GM21526 (cell line): ENCODE measurements around the gene ZFP3.
"Not testable (repeated sequence)": the region's sequence is repeated elsewhere in the genome, so short reads cannot be mapped to it uniquely, and the experiment has no call there.

Experiments used
- ATAC-seq: cut with Tn5 transposase; IDR thresholded peaks from one replicate; pipeline ENCODE4 v1.9.1; 2021; ENCODE audit warnings: moderate library complexity; ENCODE audit not compliant: unreplicated experiment, low FRiP score

Gene ZFP3

DNA sequence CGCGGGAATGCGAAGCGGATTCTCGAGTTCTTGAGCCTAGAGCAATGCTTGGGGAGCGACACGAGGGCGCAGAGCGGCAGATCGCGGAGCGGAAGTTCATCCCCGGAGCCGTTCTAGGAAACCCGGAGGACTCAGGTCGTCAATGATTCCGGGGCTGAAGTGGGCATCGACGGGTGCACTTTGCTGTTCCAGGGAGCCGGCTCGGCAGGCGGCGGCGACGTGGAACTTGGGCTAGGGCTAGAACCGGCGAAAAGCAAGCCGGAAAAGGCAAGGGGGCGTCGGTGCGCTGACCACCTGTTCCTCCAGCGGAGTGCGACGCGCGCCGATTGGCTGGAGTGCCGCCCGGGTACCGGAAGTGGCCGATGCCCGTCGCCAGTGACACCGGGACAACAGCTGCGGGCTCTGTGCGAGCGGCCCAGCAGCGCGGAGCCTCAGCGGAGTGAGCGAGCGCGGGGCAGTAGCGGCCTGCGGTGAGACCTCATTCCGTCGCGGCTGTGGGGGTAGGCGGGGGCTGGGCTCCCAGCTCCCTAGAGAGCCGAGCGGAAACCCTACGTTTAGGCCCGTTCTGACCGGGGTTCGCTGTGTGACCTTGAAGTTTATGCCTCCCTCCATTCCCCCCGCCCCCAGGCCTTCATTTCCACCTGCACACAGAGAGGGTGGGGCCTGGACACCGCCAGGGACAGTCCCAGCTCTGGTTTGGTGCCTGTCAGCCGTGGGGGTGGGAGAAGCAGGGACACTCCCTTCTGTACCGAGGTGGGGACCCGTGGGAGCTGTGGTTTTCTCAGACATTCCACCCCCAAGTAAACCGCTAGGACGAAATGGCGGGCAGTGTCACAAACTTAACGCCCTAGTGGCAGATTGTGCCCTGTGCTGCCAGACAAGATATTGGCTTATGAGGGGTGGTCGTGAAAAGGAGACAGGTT lies at the start of gene ZFP3:
ZFP3 (plus strand) TSS at position 362 of the 923 bp plus-strand sequence. CDS start 13,038 bp downstream, outside the sequence.
- ATAC-seq: peak; percentile 73

DNA sequence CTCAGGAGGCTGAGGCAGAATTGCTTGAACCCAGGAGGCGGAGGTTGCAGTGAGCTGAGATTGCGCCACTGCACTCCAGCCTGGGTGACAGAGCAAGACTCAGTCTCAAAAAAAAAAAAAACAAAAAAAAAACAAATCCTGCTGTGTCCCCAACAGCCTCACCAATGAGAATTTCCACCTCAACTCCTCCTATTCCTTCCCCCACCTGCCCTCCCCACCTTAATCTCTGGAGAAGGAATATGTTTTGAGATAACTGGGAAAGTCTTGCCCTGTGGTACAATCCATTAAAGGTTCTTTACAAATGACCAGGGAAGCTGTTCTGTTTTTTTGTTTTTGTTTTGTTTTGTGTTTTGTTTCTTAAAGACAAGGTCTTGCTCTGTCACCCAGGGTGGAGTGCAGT lies 48.1 kb upstream of the ZFP3 start:
- ATAC-seq: not testable (repeated sequence)

DNA sequence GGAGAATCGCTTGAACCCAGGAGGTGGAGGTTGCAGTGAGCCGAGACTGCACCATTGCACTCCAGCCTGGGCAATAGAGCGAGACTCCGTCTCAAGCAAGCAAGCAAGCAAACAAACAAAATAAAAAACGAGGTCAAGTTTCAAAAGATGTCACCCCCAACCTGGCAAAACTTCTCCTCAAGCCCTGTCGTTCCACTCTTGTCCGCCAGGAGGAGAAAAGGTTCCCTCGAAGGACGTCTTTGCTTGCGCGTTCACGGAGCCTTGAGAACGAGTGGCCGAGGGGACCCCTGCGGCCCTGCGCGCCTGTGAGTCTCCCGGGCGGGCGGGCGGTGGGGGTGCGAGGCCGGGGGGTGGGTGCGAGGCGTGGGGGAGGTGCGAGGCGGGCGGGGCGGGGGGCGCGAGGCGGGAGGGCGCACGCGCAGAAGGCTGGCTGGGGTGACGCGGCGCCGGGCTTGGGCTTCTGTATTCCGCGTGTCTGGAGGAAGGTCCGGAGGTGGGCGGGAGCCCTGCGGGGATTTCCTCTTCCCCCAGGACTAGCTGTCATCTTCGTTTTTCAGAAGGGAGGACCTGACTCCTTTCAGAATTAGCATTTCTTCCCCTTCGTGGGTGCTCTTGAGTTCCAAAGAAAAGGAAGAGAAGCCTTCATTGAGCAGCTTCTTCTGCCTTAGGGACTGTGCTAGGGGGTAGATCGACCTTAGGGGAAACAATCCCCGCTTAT lies 46.7 kb upstream of the ZFP3 start:
- ATAC-seq: no peak

DNA sequence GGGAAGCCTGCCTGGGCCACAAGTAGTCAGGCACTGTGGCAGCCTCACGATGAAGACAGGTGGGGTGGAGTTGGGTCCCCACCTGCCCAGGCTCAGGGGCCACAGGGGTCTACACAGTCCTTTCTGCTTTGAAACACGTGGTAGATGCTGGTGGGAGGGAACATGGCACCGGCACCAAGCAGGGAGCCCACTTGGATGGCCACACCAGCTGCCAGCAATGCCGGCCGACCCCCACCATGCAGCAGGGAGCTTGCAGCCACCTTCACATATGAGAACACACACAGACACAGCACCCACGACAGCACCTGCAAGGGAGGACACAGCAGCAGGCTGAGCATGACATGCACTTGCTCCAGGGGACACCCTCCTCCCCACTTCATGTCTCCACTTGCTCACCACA lies 45.4 kb upstream of the ZFP3 start:
- no peak for ATAC-seq

DNA sequence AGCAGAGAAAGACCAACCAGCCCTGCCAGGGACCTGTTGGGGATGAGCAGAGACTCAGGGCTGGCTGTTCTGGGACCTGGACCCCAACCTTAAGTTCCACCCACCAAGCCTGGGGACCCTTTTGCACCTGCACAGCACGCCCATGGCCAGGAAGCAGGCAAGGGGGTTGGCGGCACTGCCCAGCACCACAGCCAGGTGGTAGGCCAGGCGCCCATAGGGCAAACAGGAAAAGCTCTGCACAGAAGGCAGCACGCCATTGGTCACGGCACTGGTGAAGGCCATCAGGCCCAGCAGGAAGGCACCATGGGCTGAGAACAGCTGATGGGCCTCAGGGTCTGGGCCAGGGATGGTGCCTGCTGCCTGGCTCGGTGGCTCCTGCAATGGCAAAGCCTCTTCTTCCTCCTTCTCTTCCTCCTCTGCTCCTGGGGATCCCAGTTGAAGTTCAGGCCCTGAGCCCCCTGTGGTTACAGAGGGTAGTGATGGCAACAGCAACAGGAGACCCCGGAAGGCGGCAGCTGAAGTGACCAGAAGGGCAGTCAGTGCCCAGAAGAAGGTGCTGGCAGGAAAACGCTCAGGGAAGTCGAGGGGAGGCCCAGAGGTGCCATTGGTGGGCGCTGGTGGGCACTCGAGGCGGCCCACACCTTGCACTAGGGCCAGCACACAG lies 44.8 kb upstream of the ZFP3 start:
- no peak for ATAC-seq

DNA sequence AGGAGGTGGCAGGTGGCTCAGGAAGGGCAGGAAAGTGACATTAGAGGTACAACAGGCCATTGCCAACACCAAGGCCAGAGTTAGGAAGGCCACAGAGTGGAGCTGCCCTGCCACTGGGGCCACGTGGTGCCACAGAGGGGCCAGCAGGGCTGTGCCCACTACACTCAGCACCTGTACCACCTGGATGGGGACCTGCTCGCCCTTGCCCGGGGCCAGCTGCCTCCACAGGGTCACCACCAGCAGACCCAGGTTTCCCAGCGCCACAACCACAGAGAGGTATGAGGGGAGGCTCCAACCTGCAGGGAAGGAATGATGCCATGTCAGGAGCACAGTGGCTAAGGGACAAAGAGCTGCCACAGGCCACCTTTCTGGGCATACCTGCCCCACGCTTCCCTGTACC lies 44.2 kb upstream of the ZFP3 start:
- no peak for ATAC-seq

DNA sequence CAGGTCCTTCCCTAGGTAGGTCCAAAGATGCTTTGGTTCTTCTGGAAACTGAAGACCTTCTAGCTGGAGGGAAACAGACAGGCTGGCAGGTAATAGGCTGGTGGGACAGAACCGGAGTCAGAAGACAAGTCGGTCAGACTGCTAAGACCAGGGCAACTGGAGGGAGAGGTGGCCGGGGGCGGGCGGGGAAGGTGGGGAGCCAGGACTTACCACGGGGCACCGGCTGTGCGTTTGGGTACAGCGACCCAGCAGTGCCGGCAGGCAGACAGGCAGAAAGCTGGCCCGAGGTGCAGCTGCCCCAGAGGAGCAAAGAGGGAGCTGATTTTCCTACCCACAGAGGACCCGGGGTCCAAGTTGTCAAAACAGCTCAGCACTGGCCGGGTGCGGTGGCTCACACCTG lies 43.6 kb upstream of the ZFP3 start:
- no peak for ATAC-seq

DNA sequence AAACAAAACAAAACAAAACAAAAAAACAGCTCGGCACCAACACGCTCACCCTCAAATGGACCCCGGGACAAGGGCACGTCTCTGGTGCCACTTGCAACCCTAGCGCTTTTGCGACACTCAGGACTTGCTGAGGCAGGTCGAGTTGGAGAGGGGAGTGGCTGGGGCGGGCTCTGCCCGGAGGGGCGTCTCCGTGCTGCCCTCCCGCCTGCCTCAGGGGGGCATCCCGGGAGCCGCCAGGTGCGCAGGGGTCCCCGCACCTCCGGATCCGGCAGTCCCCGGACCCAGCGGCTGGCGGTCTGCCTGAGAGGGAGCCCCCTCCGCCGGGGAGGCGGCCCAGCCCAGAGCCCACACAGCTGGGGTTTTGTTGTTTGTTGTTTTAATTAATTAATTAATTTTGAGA lies 43.0 kb upstream of the ZFP3 start, which contains the start of gene SLC52A1:
SLC52A1 (minus strand) TSS at position 112 of the 400 bp plus-strand sequence. CDS start 820 bp downstream, outside the sequence.
- ATAC-seq: no peak

DNA sequence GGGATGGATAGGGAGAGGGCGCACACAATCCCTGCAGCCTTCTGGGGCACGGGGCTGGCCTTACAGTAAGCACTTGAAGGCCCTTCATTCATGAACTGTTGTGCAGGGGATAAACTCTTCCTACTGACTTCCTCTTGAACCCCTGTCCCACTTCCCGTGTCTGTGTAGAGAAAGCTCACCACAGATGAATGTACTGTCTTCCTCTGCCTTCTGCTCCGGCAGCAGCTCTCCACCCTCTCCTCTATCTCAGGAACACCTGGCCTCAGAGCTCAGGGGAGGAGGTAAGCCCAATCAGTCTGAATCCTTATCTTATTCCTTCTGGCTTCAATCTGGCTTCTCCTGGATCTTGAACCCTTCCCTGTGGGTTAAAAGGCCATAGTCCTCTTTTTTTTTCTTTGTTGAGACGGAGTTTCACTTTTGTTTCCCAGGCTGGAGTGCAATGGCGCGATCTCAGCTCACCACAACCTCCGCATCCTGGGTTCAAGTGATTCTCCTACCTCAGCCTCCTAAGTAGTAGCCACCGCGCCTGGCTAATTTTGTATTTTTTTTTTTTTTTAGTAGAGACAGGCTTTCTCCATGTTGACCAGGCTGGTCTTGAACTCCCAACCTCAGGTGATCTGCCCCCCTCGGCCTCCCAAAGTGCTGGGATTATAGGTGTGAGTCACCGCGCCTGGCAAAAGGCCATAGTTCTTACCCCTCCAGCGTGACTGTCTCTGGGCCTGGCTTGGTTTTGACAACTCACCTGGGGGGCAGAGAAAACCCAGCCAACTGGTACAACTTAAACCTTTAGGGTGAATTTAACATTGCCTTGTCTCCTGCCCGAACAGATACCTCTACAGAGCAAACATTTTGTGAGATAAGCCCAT lies 35.9 kb upstream of the ZFP3 start:
- no peak for ATAC-seq

DNA sequence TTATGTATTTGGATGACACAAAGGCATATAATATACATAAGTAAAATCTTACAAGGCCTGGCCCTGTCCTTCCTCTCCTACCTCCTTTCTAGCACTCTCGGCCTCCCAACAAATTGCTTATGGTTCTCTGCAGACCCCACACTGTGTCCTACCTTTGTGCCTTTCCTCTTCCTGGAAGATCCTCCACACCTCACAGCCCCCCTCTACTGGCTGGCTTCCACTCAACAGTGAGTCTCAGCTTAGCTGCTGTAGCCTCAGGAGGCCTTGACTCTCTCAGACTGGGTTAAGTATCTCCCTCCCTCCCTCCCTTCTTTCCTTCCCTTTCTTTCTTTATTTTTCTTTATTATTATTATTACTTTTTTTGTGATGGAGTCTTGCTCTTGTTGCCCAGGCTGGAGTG lies 34.7 kb upstream of the ZFP3 start:
- ATAC-seq: no peak

DNA sequence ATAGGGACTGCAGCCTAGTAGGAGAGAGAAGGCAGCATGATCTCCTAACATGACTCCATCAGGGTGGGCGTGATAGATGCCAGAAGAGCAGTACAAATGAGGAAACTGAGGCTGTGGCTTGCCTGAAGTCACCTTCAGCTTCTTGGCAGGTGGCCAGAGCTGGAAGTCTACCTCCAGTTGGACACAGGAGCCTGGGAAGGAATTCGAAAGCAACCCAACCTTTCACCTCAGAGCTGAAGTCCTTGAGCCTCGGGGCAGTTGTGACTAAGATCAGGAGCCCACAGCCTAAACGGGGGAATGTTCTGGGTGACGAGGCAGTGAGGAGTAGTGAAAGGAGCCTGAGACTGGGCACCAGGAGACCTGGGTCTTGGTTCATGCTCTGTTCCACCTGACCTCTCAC lies 33.6 kb upstream of the ZFP3 start:
- ATAC-seq: no peak

DNA sequence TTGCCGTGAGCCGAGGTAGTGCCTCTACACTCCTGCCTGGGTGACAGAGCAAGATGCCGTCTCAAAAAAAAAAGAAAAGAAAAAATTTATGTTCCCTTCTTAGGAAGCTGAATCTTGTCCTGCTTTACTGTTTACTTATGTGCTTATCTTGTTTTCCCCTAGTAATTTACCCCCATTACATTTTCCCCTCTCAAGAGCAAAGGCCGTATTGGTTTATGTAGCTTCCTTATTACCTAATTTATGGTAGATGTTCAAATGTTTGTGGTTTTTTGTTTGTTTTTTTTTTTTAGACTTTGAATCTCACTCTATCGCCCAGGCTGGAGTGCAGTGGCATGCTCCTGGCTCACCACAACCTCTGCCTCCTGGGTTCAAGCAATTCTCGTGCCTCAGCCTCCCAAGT lies 32.8 kb upstream of the ZFP3 start:
- no peak for ATAC-seq

DNA sequence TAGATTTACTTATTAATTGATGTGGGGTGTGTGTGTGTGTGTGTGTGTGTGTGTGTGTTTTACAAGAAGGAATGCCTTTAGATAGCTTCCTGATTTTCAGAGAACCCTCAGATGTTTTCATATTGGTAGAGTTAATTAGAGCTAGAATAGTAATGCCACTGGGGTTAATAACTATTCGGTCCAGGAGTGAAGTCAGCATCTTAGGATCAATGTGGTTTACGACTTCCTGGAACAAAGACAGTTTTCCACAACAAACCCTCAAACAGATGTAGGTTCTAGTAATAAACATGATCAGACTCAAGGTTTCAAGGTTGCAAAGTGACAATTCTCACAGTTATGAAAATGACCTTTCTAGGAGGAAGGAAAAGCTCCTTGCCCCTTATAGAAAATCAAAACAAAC lies 30.8 kb upstream of the ZFP3 start:
- ATAC-seq: no peak

DNA sequence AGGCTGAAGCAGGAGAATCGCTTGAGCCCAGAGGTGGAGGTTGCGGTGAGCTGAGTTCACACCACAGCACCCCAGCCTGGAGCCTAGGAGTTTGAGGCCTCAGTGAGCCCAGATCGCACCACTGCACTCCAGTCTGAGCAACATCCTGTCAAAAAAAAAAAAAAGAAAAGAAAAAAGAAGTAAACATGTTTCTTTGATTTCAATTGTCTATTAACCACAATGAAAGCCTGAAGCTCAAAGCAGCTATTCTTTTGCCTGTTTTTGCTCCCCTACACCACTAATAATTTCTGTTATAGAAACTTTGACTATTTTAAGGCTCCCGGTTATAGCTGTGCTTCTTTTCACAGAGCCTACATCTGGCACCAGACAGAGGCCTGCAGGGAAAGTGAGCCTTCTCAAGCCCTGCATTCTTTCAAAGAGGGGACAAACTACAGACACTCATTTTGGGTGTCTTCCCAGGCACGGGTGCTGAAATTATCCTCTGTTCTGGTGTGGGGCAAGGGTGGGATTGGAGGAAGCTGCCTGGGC lies 28.9 kb upstream of the ZFP3 start:
- no peak for ATAC-seq

DNA sequence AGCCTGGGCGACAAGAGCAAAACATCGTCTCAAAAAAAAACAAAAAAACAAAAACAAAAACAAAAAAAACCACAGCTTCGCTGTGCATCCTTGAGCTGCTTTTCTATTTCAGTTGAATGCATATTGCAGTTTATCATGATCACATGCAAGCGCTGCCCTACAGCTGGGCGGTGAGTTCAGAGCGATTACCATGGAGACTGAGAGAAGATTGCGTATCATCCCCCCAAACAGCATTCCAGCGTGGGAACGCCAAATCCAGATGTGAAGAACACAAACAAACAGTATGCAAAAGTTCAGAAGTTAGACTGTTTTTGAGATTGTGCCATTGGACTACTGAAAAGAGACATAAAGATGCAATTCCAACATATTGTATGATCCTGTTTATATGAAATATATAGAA lies 28.0 kb upstream of the ZFP3 start:
- ATAC-seq: no peak

DNA sequence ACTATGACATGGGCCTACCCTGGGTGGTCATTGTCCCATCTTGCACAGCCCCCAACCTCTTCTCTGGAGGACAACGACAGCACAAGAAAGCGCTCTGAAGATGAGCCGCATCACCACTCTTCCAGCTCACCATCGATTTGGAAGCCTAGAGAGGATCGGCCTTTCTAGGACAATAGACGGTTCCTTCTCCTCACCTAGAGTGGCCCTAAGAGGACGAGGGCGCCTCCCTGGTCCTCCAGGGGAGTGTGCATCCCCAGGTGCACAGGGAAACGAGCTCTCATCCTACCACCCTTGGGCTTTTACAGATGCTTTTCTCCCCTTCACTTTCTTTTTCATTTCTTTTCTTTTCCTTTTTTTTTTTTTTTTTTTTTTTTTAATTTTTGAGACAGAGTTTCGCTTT lies 22.7 kb upstream of the ZFP3 start:
- no peak for ATAC-seq

DNA sequence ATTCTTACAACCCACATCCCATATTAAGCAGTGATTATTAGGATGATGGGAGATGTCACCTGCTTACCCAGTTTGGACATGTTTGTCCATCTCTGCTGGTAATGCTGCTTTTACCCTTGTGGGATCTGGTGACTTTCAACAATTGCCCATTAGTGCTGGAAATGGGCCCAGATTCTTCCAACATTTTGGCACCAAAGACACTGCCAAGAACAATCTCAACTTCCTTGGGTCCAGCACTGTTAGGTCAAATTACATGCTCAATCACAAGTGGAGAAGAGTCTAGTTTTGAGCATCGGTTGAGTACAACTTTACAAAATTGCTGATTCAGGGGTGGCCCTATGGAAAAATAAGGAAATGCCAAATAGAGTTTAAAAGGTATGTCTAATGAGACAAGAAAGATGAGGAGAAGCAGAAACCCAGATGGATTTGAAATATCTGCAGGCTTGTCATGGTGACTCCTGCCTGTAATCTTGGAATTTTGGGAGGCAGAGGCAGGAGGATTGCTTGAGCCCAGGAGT lies 13.0 kb upstream of the ZFP3 start:
- no peak for ATAC-seq

DNA sequence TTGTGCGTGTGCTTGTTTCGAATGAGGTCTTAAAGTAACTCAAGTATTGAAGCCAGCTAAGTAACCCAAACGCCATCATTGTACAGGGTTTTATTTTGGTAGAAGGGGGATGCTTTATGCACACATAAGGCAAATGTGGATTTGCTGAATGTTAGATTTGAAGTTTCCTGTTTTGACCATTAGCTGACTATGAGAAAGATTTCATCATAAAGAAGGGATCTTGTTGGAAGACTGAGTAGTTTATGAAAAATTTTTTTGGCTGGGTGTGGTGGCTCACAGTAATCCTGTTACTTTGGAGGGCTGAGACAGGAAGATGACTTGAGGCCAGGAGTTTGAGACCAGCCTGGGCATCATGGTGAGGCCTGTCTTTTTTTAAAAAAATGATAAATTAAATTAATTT lies 10.0 kb upstream of the ZFP3 start:
- ATAC-seq: no peak

DNA sequence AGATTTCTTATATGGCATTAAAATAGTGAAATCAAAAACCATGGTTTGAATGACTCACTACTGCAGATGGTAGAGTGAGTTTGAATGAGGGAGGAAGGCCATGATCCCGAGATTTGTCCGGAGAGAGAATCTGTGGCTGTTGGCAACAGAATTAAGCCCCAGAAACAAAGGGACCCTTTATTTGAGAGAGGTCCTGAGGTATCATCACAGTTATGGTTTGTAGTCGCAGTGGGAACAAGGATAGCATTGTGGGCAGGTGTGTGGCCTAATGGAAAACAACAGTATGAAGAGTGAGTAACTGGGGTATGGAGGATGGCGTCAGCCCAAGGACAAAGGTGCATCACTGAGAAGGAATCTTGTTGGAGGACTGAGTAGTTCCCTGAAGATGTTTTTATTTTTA lies 8.5 kb upstream of the ZFP3 start:
- no peak for ATAC-seq

DNA sequence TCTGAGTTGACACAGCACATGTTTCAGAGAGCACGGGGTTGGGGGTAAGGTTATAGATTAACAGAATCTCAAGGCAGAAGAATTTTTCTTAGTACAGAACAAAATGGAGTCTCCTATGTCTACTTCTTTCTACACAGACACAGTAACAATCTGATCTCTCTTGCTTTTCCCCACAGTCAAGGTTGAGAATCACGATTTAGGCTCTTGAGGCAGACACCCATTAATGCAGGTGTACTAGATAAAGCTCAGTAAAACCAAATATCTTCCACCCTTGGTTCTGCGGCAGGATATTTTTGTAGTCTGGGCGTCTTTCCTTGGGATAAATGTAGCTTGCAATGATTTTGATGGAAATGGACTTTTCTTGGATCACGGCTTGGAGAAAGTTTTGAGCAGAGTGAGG lies 2.8 kb upstream of the ZFP3 start:
- ATAC-seq: not testable (repeated sequence)
